ENCODE data around the gene TBC1D8.

DNA sequence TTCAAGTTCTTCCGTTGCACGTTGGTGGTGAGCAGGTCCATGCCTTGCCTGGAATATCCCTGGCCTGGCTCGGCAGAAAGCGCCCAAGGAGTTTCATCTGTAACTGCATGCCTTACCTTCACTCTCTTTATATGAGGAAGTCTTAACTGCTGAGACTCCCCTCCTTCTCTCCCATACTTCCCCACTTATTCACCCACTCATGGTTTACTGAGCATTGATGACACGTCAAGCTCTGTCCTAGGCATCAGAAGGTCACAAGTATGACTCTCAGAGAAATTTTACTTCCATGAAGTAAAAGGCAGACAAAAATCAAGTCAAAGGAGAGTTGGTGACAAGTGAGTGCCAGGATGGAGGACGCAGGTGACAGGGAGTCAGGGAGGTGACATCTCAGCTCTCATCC lies 68.2 kb downstream of the TBC1D8 start:
- TF ChIP-seq, protein P1, sequence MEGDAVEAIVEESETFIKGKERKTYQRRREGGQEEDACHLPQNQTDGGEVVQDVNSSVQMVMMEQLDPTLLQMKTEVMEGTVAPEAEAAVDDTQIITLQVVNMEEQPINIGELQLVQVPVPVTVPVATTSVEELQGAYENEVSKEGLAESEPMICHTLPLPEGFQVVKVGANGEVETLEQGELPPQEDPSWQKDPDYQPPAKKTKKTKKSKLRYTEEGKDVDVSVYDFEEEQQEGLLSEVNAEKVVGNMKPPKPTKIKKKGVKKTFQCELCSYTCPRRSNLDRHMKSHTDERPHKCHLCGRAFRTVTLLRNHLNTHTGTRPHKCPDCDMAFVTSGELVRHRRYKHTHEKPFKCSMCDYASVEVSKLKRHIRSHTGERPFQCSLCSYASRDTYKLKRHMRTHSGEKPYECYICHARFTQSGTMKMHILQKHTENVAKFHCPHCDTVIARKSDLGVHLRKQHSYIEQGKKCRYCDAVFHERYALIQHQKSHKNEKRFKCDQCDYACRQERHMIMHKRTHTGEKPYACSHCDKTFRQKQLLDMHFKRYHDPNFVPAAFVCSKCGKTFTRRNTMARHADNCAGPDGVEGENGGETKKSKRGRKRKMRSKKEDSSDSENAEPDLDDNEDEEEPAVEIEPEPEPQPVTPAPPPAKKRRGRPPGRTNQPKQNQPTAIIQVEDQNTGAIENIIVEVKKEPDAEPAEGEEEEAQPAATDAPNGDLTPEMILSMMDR (conservative IDR thresholded peaks at IDR 0.05; ENCODE audit: low read depth in 2 of 2) = no peak
- TF ChIP-seq POLR2AphosphoS5 (IDR thresholded peaks at IDR 0.05; ENCODE audit: low read depth) (no peak), EZH2phosphoT487 (IDR thresholded peaks at IDR 0.05; ENCODE audit: unreplicated experiment) (no peak), EZH2 (IDR thresholded peaks at IDR 0.05; ENCODE audit: low read depth, unreplicated experiment) (no peak)
- TF ChIP-seq, protein P2, sequence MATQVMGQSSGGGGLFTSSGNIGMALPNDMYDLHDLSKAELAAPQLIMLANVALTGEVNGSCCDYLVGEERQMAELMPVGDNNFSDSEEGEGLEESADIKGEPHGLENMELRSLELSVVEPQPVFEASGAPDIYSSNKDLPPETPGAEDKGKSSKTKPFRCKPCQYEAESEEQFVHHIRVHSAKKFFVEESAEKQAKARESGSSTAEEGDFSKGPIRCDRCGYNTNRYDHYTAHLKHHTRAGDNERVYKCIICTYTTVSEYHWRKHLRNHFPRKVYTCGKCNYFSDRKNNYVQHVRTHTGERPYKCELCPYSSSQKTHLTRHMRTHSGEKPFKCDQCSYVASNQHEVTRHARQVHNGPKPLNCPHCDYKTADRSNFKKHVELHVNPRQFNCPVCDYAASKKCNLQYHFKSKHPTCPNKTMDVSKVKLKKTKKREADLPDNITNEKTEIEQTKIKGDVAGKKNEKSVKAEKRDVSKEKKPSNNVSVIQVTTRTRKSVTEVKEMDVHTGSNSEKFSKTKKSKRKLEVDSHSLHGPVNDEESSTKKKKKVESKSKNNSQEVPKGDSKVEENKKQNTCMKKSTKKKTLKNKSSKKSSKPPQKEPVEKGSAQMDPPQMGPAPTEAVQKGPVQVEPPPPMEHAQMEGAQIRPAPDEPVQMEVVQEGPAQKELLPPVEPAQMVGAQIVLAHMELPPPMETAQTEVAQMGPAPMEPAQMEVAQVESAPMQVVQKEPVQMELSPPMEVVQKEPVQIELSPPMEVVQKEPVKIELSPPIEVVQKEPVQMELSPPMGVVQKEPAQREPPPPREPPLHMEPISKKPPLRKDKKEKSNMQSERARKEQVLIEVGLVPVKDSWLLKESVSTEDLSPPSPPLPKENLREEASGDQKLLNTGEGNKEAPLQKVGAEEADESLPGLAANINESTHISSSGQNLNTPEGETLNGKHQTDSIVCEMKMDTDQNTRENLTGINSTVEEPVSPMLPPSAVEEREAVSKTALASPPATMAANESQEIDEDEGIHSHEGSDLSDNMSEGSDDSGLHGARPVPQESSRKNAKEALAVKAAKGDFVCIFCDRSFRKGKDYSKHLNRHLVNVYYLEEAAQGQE (IDR thresholded peaks at IDR 0.05; ENCODE audit: unreplicated experiment) = no peak

All from GM23338 (cell line).